HG03571 (cell line): Measurements from ENCODE around the gene AUTS2.

Source experiments
- ATAC-seq: cut with Tn5 transposase; IDR thresholded peaks from one replicate; pipeline ENCODE4 v1.9.1; 2021; ENCODE audit not compliant: unreplicated experiment

AUTS2 gene

GRCh38 chr7:69598081-69598486 lies at the start of gene AUTS2:
TSS of gene AUTS2 (plus strand) at chr7:69598475. CDS start at chr7:69599654, 1,179 bp downstream.
- ATAC-seq: peak; percentile 58

DNA sequence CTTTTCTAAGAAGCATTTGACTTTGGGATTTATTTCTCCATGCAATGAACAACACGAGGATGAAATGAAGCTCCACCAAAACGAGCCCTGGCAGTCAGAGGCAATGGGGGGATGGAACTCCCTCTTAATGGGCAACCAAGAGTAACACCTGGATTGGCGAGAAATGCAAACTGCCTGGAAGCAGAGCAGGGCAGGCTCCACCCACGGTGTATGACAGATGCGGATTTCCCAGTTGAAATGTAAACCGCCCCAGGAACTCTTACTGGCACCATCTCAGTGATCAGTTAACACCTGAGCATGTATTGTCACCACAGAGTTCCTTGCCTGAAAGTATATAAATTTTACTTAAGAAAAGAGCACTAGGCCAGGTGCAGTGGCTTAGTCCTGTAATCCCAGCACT lies 47.3 kb upstream of the AUTS2 start:
- ATAC-seq: no peak

DNA sequence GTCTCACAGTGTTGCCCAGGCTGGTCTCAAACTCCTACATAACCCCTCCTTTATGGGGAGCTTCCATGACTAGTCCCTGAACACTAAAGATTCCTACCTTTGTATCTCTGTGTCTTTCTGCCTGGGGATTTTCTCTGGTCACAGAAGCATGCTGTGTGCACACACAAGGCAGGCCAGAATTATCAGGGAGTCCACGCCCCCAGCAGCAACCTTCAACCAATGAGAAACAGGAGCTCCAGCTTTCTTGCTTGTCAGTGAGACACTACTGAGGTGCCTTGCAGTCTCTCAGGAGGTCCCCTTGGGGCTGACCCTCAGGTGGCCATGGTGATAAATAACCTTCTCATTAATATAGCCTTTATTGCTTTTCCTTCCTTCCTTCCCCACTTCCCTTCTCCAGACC lies 45.1 kb upstream of the AUTS2 start:
- ATAC-seq: no peak

DNA sequence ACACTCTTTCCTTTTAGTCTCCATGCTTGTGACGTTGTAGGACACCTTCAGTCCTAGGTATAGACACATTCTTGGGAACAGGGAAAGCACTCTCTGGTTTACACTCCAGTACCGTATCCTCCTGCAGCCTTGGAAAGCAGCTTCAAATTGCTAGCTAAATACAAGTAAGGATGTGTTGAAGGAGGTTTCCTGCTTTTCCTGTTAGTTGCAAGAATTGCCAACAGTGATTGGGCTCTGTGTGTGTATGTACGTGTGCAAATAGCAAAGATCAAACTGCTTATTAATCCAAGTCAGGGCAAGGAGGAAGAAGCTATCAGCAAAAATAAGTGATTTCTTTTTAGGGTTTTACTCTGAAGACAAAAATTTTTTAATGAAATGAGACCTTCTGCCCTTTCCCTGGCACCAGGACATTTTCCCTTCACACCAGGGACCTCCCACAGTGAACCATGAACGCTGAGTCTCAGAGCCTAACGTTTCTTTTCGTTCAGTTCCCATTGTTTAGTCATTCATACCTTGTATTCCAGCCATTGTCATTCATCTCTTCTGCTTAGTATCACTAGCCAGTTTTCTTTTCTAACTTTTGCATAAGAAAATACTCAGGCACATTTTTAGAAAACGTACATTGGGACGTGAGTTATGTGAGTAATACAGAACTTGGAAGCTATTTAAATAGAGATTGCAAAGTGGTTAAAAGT lies 36.9 kb upstream of the AUTS2 start:
- ATAC-seq: no peak

GRCh38 chr7:69564454-69565417 lies 33.5 kb upstream of the AUTS2 start:
- no peak for ATAC-seq

- ATAC-seq: no peak
Observed at GRCh38 chr7:69567800-69568199, 30.5 kb upstream of the AUTS2 start.

DNA sequence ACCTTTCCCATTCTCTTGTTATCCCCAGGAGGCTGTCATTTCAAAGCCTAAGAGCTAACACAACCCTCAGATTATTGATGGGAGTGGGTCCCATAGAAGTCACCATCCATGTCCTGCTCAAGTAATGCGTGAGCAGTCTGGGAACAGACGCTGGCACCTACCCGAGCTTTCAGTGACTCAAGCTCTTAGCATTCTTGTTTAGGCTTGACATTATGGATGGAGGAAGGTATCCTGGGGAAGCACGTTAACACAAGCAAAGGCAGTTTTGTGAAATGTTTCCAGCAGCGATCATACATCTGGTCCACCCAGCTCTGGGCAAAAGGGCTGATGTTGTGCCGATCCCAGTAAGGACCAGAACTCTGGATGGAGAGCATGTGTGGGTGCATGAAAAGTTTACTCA lies 30.0 kb upstream of the AUTS2 start:
- ATAC-seq: no peak

DNA sequence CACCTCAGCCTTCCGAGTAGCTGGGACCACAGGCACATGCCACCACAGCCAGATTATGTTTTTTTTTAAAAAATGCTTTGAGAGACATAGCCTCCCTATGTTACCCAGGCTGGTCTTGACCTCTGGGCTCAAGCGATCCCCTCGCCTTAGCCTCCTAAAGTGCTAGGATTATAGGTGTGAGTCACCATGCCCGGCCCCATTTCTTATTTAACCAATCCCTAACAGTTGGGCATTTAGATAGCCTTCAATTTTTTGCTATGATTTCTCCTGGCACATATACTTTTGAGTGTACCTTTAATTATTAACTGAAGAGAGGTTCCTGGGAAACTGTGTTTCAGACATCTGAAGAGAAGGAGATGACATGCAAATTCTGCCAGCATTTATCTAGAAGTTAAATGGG lies 22.6 kb upstream of the AUTS2 start:
- ATAC-seq: no peak

DNA sequence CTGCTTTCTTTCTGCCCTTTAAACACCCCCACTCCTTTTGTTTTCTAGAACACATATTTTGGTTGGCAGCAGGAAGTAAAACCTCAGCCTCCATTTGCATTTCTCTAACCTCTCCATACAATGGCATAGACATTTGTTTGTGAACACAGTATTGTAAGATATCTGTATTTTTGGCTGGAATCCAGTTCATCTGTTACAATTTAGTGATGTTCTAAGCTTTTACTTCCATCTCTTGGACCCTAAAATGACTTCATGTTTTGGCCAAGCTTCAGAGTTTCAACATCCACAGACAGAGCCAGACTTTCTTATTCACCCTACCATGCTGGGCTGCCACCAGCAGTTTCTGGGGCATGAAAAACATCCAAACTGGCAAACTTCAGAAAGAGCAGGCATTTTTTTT lies 21.1 kb upstream of the AUTS2 start:
- no peak for ATAC-seq

- no peak for ATAC-seq
Observed at GRCh38 chr7:69585169-69585568, 13.1 kb upstream of the AUTS2 start.

DNA sequence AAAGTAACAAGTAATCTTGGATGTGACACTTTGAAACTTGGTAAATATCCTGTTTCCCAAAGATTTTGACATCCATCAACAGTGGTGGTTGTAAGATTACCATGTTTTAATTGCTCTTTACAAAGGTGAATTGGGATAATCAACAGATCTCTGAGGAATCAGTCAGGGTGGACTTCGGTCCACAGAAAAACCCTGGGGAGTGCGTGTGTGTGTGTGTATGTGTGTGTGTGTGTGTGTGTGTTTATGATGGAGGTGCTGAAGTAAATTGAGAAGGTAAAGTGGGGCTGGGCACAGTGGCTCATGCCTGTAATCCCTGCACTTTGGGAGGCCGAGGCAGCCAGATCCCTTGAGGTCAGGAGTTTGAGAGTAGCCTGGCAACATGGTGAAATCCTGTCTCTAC lies 12.0 kb upstream of the AUTS2 start:
- ATAC-seq: no peak

DNA sequence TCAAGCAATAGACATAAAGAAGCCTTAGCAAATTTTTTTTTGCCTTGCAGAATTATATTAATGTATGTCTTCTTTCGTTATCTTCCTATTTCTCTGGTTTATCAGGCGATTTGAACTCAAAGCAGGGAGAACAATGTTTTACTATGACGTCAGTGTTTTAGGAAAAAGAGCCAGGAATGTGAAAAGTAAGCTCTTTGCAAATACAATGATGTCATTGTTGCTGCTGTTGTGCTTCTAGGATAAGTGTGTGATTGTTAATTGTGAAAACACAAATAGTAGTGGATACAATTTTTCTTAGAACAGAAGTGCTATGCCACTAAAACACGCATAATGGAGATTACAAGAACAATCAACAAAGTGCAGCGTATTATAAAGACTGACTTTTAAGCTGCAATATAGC lies 9.5 kb upstream of the AUTS2 start:
- no peak for ATAC-seq

DNA sequence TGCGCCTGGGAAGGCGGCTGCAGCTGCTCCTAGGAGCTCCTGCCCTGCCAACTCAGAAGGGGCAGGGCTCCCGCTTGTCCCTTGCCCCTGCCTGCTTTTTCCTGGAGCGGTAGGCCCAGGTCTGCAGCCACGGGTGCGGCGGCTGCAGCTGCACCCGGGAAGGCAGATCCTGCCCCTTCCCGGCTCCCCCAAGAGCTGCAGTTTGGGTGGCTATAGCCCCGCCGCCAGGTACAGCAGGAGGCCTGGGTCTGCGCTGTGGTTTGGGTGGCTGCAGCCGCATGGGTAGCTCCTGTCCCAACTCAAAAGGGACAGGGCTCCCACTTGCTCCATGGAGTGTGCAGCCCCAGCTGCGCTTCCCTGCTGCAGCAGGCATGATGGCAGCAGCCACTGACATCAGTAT lies 6.5 kb upstream of the AUTS2 start:
- ATAC-seq: no peak

GRCh38 chr7:69593511-69593910 lies 4.8 kb upstream of the AUTS2 start:
- ATAC-seq: no peak

GRCh38 chr7:69595415-69595814 lies 2.9 kb upstream of the AUTS2 start:
- ATAC-seq: no peak

GRCh38 chr7:69596056-69596455 lies 2.2 kb upstream of the AUTS2 start:
- no peak for ATAC-seq

DNA sequence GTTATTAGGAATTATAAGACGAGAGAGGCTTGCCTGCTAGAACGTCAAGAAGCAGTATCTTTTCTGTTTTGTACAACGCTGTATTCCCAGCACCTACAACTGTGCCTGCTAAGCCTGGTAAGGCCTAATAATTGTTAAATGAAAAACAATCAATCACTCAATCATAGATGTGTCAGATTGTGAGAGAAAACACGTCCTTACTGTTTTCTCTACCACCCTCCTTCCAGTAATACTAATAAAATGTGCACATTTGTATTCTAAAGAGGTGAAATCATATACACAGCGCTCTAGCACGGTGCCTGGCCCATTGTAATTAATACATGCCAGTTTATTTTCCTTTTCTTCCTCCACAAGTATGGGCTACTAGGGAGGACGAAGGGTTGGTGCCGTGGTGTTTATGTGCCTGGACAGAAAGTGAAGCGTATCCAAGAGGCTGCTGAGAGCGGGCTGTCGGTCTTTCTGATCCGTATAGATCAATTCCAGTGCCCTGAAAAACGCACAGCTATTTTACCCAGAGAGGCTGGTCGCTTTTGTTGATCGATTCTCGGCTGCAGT lies 1.5 kb upstream of the AUTS2 start:
- no peak for ATAC-seq

DNA sequence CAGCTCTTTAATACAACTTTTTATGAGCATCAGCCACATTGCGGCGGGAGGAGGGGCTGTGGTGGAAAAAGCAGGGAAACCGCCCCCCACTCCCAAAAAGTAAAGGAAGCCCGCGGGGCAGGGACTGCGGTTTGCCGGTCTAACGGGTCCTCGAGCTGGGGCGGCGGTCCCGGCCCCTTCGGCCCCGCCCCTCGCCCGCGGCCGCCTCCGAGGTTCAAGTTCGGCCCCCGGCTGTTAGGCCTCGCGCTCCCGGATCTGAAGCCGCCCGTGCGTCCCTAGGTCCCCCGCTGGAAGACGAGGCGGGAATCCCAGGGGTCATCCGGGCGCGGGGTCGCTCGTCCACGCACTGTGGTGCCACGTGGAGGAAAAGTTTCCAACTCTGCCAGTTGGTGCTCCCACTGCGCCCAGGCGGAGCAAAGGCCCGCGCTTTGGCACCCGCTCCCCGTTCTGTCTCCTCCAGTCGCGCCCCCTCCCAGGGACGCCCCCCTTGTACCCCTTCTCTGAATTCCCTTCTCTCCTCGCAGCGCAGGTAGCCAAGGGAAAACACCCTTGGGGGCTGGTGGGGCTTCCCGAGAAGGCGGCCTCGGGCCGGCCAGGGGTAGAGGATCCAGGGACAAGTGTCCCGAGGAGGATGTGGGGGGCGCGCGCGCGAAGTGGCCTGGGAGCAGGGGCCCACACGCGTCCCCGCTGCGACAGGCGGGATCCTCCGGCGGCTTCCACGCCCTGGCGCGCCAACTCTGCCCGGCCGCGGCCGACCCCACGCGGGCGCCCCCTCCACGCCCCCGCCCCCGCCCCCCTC lies 798 bp upstream of the AUTS2 start:
- ATAC-seq: peak; percentile 11

GRCh38 chr7:69598487-69599285 lies 411 bp downstream of the AUTS2 start:
- no peak for ATAC-seq

DNA sequence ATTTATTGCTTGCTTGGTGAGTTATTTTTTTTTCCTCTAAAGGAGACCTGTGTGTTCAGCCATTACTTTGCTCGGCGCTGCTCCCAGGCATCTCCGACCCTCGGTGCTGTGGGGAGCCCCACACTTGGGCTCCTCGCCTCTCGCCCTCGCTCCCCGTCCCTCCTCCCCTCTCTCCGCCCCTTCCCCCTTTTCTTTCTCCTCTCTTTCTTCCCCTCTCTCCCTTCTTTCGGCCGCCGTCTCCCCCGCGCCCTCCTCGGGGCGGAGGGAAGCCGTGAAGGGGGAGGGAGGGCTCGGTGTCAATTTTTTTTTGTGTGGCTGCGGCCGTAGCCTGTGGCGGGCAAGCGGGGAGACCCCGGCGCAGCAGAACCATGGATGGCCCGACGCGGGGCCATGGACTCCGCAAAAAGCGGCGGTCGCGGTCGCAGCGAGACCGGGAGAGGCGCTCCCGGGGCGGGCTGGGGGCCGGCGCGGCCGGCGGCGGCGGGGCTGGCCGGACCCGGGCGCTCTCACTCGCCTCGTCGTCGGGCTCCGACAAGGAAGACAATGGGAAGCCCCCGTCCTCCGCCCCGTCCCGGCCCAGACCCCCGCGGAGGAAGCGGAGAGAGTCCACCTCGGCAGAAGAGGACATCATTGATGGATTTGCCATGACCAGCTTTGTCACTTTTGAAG lies 1.1 kb downstream of the AUTS2 start:
- ATAC-seq: no peak
